ENCODE measurements around the gene MAGEC1.
"Not testable (repeated sequence)": the region's sequence is repeated elsewhere in the genome, so short reads cannot be mapped to it uniquely, and the experiment has no call there.

The MAGEC1 gene

GRCh38 chrX:141903400-141904155, at the start of gene MAGEC1:
MAGEC1 (plus strand) TSS chrX:141903894; CDS start chrX:141905073, 1,179 bp downstream.
- H3K4me3 ChIP-seq (ENCODE audit: low read depth, low read length): no peak within 1 kb of the TSS

- H3K4me3 ChIP-seq (ENCODE audit: low read depth, low read length): no peak overlapping the region
Observed at GRCh38 chrX:141857479-141857878, 46.2 kb upstream of the MAGEC1 start.

GRCh38 chrX:141879616-141880015, 24.1 kb upstream of the MAGEC1 start:
- no peak overlapping the region for H3K4me3 ChIP-seq (ENCODE audit: low read depth, low read length)

- H3K4me3 ChIP-seq (ENCODE audit: low read depth, low read length): not testable (repeated sequence)
Observed at GRCh38 chrX:141888811-141889210, 14.9 kb upstream of the MAGEC1 start.

- H3K4me3 ChIP-seq (ENCODE audit: low read depth, low read length): no peak overlapping the region
Observed at GRCh38 chrX:141894733-141895132, 9.0 kb upstream of the MAGEC1 start.

GRCh38 chrX:141897690-141898089, 6.0 kb upstream of the MAGEC1 start:
- H3K4me3 ChIP-seq (ENCODE audit: low read depth, low read length): no peak overlapping the region

- no peak overlapping the region for H3K4me3 ChIP-seq (ENCODE audit: low read depth, low read length)
Observed at GRCh38 chrX:141902366-141902765, 1.3 kb upstream of the MAGEC1 start.

- H3K4me3 ChIP-seq (ENCODE audit: low read depth, low read length): no peak overlapping the region
Observed at GRCh38 chrX:141904262-141904661, 568 bp downstream of the MAGEC1 start.

- no peak overlapping the region for H3K4me3 ChIP-seq (ENCODE audit: low read depth, low read length)
Observed at GRCh38 chrX:141917801-141918200, 14.1 kb downstream of the MAGEC1 start.

- no peak overlapping the region for H3K4me3 ChIP-seq (ENCODE audit: low read depth, low read length)
Observed at GRCh38 chrX:141924293-141924692, 20.6 kb downstream of the MAGEC1 start.

- no peak overlapping the region for H3K4me3 ChIP-seq (ENCODE audit: low read depth, low read length)
Observed at GRCh38 chrX:141928432-141928831, 24.7 kb downstream of the MAGEC1 start.

GRCh38 chrX:141934059-141934641, 30.5 kb downstream of the MAGEC1 start:
- H3K4me3 ChIP-seq (ENCODE audit: low read depth, low read length): no peak overlapping the region

- H3K4me3 ChIP-seq (ENCODE audit: low read depth, low read length): no peak overlapping the region
Observed at GRCh38 chrX:141935645-141936044, 32.0 kb downstream of the MAGEC1 start.

- no peak overlapping the region for H3K4me3 ChIP-seq (ENCODE audit: low read depth, low read length)
Observed at GRCh38 chrX:141936080-141936479, 32.4 kb downstream of the MAGEC1 start.

- H3K4me3 ChIP-seq (ENCODE audit: low read depth, low read length): no peak overlapping the region
Observed at GRCh38 chrX:141941234-141941633, 37.5 kb downstream of the MAGEC1 start.

- H3K4me3 ChIP-seq (ENCODE audit: low read depth, low read length): no peak overlapping the region
Observed at GRCh38 chrX:141945426-141945825, 41.7 kb downstream of the MAGEC1 start.

GRCh38 chrX:141947350-141947749, 43.7 kb downstream of the MAGEC1 start:
- H3K4me3 ChIP-seq (ENCODE audit: low read depth, low read length): no peak overlapping the region

- H3K4me3 ChIP-seq (ENCODE audit: low read depth, low read length): no peak overlapping the region
Observed at GRCh38 chrX:141952603-141953002, 48.9 kb downstream of the MAGEC1 start.

GRCh38 chrX:141958675-141959074, 55.0 kb downstream of the MAGEC1 start:
- H3K4me3 ChIP-seq (ENCODE audit: low read depth, low read length): no peak overlapping the region

All from iPS-11a (cell line).